MM.1S (cell line): ENCODE measurements around the gene PHACTR1.

Experiments
- DNase-seq: peaks from one replicate; pipeline ENCODE4 v3.0.0-alpha.2; 2015
- H2AFZ ChIP-seq: fragments of 300-600 bp; sonication (generic); 2 replicates; pipeline ENCODE4 v1.6.0; 2016; ENCODE audit warnings: antibody characterized with exemption, low read length
- H3F3A ChIP-seq: fragments of 300-600 bp; sonication (generic); 2 replicates; pipeline ENCODE4 v1.6.1; 2016; ENCODE audit warnings: mild to moderate bottlenecking, antibody characterized with exemption, low read length, moderate library complexity, mixed read lengths; ENCODE audit not compliant: insufficient read depth
- H3K27ac ChIP-seq: fragments of 300-600 bp; sonication (generic); 2 replicates; pipeline ENCODE4 v1.5.1; 2016; ENCODE audit warnings: mild to moderate bottlenecking, low read length
- H3K27me3 ChIP-seq: fragments of 300-600 bp; sonication (generic); replicated peaks from 2 replicates; pipeline ENCODE4 v1.6.0; 2016; ENCODE audit warnings: low read length; ENCODE audit not compliant: insufficient read depth
- H3K36me3 ChIP-seq: fragments of 300-600 bp; sonication (generic); replicated peaks from 2 replicates; pipeline ENCODE4 v1.6.1; 2016; ENCODE audit warnings: mild to moderate bottlenecking, low read length, mixed read lengths; ENCODE audit not compliant: insufficient read depth
- H3K4me1 ChIP-seq: fragments of 300-600 bp; sonication (generic); 2 replicates; pipeline ENCODE4 v1.6.1; 2016; ENCODE audit warnings: low read length, mixed read lengths
- H3K4me2 ChIP-seq: fragments of 300-600 bp; sonication (generic); 2 replicates; pipeline ENCODE4 v1.6.0; 2016; ENCODE audit warnings: low read depth, low read length
- H3K4me3 ChIP-seq: fragments of 300-600 bp; sonication (generic); 2 replicates; pipeline ENCODE4 v1.5.1; 2016; ENCODE audit warnings: low read length, mixed read lengths
- H3K79me2 ChIP-seq: fragments of 300-600 bp; sonication (generic); 2 replicates; pipeline ENCODE4 v1.6.1; 2016; ENCODE audit warnings: mixed run types, low read length, mixed read lengths
- H3K9ac ChIP-seq: fragments of 300-600 bp; sonication (generic); 2 replicates; pipeline ENCODE4 v1.6.1; 2016; ENCODE audit warnings: low read length, mixed read lengths
- H3K9me2 ChIP-seq: fragments of 300-600 bp; sonication (generic); replicated peaks from 2 replicates; pipeline ENCODE4 v1.6.1; 2016; ENCODE audit warnings: mild to moderate bottlenecking, low read length, mixed read lengths; ENCODE audit not compliant: insufficient read depth
- H3K9me3 ChIP-seq: fragments of 300-600 bp; sonication (generic); replicated peaks from 2 replicates; pipeline ENCODE4 v1.6.1; 2016; ENCODE audit warnings: mild to moderate bottlenecking, low read length, mixed read lengths; ENCODE audit not compliant: insufficient read depth
- H4K20me1 ChIP-seq: fragments of 300-600 bp; sonication (generic); 2 replicates; pipeline ENCODE4 v1.6.1; 2016; ENCODE audit warnings: mild to moderate bottlenecking, low read length, moderate library complexity, mixed read lengths; ENCODE audit not compliant: insufficient read depth
- EZH2 ChIP-seq: fragments of 300-600 bp; sonication (generic); optimal IDR thresholded peaks from 2 replicates; pipeline ENCODE3; 2017; ENCODE audit warnings: low read depth, mild to moderate bottlenecking, antibody characterized with exemption, low read length, mixed read lengths
- EZH2phosphoT487 ChIP-seq: fragments of 300-600 bp; sonication (generic); IDR thresholded peaks from 2 replicates; pipeline ENCODE4 v1.6.1; 2018; ENCODE audit warnings: antibody characterized with exemption, low read length
- TF ChIP-seq, protein P1 (sequence below): fragments of 300-600 bp; sonication (generic); IDR thresholded peaks from 2 replicates; pipeline ENCODE4 v1.5.1; 2016; ENCODE audit warnings: antibody characterized with exemption, low read length, mixed read lengths

The PHACTR1 gene

DNA sequence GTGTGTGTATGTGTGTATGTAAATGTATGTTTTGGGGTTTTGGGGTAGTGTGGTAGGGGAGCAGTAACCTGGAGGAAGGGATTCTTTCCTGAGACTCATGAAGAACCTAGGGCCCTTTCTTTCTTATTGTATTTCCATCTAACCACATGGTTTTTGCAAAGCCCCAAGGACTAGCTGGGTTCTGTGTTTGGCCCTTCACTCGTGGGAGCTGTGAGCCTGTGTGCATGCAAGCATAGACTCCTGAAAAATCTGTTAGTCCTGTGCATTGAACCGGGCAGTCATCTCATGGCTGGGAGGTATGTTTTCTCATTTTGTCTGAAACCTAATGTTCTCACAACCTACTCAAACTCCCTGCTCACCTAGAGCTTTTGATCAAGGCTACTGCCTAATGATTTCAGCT lies 219.1 kb downstream of the PHACTR1 start:
- H3K4me1 ChIP-seq = no peaks in the 10 kb centered on the region
- H3K4me2 ChIP-seq = no peak overlapping the region

DNA sequence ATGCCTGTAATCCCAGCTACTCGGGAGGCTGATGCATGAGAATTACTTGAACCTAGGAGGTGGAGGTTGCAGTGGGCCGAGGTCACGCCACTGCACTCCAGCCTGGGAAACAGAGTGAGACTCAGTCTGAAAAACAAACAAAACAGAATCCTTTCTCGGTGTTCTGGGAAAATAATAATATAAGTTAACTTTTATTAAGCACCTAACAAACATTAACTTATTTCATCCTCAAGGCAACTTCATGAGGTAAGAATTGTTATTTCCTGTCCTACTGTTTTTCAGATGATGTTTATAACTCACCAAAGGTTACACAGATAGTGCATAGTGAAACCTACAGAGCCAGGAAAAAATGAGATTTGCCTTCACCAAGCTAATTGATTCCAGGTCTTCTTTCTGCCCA lies 221.4 kb downstream of the PHACTR1 start:
- DNase-seq = no peak
- Histone ChIP-seq H3K4me1 (no peaks in the 10 kb centered on the region), H3K9me3 (no peaks in the 10 kb centered on the region), H3F3A (no peaks in the 10 kb centered on the region), H3K4me2 (no peak overlapping the region), H3K9ac (no peak overlapping the region), H3K36me3 (no peaks in the 10 kb centered on the region), H3K4me3 (no peak overlapping the region), H4K20me1 (no peaks in the 10 kb centered on the region), H3K27ac (no peak overlapping the region), H2AFZ (no peak overlapping the region), H3K79me2 (no peaks in the 10 kb centered on the region), H3K9me2 (no peaks in the 10 kb centered on the region), H3K27me3 (no peaks in the 10 kb centered on the region)
- TF ChIP-seq EZH2 (no peak), EZH2phosphoT487 (no peak)
- TF ChIP-seq, protein P1, sequence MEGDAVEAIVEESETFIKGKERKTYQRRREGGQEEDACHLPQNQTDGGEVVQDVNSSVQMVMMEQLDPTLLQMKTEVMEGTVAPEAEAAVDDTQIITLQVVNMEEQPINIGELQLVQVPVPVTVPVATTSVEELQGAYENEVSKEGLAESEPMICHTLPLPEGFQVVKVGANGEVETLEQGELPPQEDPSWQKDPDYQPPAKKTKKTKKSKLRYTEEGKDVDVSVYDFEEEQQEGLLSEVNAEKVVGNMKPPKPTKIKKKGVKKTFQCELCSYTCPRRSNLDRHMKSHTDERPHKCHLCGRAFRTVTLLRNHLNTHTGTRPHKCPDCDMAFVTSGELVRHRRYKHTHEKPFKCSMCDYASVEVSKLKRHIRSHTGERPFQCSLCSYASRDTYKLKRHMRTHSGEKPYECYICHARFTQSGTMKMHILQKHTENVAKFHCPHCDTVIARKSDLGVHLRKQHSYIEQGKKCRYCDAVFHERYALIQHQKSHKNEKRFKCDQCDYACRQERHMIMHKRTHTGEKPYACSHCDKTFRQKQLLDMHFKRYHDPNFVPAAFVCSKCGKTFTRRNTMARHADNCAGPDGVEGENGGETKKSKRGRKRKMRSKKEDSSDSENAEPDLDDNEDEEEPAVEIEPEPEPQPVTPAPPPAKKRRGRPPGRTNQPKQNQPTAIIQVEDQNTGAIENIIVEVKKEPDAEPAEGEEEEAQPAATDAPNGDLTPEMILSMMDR = no peak

More for the DNA sequence above, 219.1 kb downstream of the PHACTR1 start:
- Histone ChIP-seq H3K27me3 (no peaks in the 10 kb centered on the region), H2AFZ (no peak overlapping the region), H3K9me3 (no peaks in the 10 kb centered on the region), H3K36me3 (no peaks in the 10 kb centered on the region), H3K27ac (no peak overlapping the region), H3F3A (no peaks in the 10 kb centered on the region), H3K9ac (no peak overlapping the region), H3K9me2 (no peaks in the 10 kb centered on the region), H3K4me3 (no peak overlapping the region), H4K20me1 (no peaks in the 10 kb centered on the region), H3K79me2 (no peaks in the 10 kb centered on the region)
- DNase-seq = no peak
- TF ChIP-seq EZH2phosphoT487 (no peak), EZH2 (no peak)
- TF ChIP-seq, protein P1 = no peak

DNA sequence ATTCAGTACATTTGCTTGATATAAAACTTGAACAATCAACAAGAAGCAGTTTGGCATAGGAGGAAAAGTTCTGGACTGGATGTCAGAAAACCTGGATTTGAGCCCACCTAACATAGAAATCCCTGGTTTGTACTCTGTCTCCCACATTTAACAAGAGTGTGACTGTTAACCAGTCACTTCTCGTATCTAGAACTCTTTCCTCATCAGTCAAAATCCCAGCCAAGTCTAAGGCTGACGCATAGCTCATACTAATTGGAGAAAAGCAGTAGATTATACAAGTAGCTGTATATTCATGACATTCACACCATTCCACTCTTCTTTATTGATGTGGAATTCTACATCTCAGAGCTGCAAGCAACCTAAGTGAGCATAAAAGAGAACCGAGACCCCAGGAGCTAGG lies 222.7 kb downstream of the PHACTR1 start:
- Histone ChIP-seq H2AFZ (no peak overlapping the region), H3K4me3 (no peak overlapping the region), H3K4me2 (no peak overlapping the region), H3K27me3 (no peaks in the 10 kb centered on the region), H3F3A (no peaks in the 10 kb centered on the region), H3K9me2 (no peaks in the 10 kb centered on the region), H3K4me1 (no peaks in the 10 kb centered on the region), H3K9me3 (no peaks in the 10 kb centered on the region), H4K20me1 (no peaks in the 10 kb centered on the region), H3K9ac (no peak overlapping the region), H3K36me3 (no peaks in the 10 kb centered on the region), H3K27ac (no peak overlapping the region), H3K79me2 (no peaks in the 10 kb centered on the region)
- no peak for DNase-seq
- no peak for TF ChIP-seq EZH2
- no peak for TF ChIP-seq EZH2phosphoT487
- TF ChIP-seq, protein P1 = no peak
